Measurements from ENCODE around the gene NFKBIB.
A peak's percentile ranks its signal among the peaks of the same experiment; 100 is the strongest.
"Not testable (repeated sequence)": the region's sequence is repeated elsewhere in the genome, so short reads cannot be mapped to it uniquely, and the experiment has no call there.

NFKBIB gene, protein sequence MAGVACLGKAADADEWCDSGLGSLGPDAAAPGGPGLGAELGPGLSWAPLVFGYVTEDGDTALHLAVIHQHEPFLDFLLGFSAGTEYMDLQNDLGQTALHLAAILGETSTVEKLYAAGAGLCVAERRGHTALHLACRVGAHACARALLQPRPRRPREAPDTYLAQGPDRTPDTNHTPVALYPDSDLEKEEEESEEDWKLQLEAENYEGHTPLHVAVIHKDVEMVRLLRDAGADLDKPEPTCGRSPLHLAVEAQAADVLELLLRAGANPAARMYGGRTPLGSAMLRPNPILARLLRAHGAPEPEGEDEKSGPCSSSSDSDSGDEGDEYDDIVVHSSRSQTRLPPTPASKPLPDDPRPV

DNA sequence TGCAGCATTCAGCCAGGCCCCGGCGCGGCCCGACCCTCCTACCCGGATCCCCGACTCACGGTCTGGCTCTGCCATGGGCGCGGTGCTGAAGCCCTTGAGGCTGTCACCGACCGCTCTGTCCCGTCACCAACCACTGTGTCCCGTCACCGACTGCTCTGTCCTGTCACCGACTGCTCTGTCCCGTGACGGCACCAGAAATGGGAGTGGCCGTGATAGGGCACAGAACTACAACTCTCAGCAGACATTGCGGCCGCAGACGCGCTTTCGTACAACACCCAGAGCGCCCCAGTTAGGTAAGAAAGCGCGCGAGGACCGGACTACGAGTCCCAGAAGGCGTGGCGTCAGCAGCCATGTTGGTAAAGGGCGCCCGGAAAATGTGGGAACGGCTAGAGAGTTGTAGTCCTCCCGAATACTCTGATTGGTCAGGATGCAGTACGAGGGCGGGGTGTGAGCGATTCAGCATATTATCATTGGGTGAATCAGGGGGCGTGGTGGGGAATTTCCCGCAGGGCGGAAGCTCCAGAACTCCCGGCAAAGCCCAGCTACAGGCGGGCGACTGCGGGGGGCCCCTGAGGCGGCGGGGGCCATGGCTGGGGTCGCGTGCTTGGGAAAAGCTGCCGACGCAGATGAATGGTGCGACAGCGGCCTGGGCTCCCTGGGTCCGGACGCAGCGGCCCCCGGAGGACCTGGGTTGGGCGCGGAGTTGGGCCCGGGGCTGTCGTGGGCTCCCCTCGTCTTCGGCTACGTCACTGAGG, at the start of gene NFKBIB, which contains the start of gene SIRT2:
NFKBIB (plus strand) TSS at position 523 of the 755 bp plus-strand sequence; CDS start at position 587, 64 bp downstream.
SIRT2 (minus strand) TSS at position 172 of the 755 bp plus-strand sequence; CDS start at position 75, 97 bp downstream.
- DNase-seq = peak; percentile 99

DNA sequence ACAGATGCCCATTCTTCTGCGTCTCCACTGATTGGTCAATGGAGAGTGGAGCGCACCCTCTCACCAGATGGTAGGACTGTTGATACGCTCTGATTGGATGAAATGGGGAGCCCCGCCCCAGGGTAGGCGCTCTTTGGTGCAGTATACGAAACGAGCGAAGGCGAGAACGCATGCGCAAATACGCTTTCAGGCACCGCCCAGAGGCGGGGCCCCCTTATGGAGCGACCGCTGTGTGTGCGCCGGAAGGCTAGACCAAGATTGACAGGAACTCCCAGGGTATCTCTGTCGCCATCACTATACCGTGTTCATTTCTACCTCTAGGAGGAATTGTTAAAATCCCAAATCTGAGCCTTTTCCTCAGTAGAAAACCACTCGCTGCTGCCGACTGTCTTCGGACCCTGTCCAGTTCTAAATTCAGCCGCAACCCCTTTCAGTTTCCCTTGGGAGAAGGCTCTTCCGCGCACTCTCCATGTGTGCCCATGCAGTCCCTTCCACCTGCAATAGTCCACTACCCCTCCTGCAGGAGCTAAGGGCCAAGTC, 49.3 kb upstream of the NFKBIB start:
- no peak for DNase-seq

- no peak for DNase-seq
These were observed 48.7 kb upstream of the NFKBIB start for GRCh38 chr19:38850976-38851621.

DNA sequence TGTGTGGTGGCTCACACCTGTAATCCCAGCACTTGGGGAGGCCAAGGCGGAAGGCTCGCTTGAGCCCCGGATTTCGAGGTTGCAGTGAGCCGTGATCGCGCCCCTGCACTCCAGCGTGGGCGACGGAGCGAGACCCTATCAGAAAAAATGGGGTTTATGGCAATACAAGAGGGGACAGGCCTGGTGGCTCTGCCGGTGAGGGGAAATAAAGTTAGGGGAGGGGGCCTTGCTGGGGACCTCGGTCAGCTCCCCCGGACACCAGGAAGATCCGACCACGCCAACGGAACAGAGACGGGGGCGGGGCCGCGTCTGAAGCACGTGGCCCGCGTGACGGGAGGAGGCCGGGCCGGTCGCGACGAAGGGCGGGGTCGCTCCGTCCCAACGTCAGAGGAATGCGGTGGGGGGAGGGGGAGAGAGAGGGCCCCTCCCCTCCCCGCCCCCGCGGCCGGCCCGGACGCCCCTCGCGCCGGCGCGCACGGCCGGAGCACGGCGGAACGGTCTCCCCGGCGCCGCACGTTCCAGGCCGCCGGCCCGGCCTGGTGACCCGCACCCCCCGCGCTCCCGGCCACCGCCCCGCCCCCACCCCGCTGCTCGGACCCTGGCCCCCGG, 48.0 kb upstream of the NFKBIB start:
- DNase-seq = peak; percentile 84

DNA sequence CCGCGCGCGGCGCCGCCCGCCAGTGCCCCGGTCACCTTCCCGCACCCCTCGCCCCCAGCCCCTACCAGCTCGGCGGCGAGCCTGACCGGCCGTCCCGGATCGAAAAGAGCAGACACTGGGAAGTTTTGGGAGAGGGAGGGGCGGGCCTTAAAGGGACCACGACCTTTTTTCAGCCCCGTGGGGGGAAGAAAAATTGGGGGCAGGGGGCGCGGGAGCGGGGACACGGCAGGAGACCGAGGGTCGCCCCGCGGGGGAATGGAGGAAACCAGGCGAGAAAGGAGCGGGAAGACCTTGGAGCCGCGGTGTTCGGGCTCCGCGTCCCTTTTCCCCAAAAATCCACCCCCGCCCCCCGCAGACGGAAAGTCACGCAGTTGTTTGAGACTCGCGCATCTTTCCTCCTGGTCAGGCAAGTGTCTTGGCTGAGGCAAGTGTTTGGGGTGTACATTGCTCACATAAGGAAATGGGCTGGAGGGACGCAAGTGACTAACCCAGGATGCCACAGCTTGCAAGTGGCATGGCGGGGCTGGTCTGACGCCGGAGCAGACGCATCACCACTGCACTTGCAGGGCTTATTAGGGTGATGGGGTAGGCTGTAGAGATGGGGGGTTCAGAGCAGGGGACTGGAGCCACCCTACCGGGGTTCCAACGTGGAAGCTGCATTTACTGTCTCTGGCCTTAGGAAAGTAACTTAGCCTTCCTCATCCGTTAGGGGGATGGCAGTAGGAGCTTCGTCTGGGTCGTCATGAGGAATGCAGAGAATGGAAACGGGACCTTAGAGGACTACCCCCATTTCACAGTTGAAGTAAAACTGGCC, 47.3 kb upstream of the NFKBIB start:
- peak; percentile 54 for DNase-seq

- DNase-seq = no peak
These were observed 46.6 kb upstream of the NFKBIB start for GRCh38 chr19:38853214-38853613.

GRCh38 chr19:38854961-38855360, 44.8 kb upstream of the NFKBIB start:
- DNase-seq = not testable (repeated sequence)

DNA sequence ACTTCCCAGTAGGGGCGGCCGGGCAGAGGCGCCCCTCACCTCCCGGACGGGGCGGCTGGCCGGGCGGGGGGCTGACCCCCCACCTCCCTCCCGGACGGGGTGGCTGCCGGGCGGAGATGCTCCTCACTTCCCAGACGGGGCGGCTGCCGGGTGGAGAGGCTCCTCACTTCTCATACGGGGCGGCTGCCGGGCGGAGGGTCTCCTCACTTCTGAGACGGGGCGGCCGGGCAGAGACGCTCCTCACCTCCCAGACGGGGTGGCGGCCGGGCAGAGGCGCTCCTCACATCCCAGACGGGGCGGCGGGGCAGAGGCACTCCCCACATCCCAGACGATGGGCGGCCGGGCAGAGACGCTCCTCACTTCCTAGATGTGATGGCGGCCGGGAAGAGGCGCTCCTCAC, 44.0 kb upstream of the NFKBIB start:
- not testable (repeated sequence) for DNase-seq

DNA sequence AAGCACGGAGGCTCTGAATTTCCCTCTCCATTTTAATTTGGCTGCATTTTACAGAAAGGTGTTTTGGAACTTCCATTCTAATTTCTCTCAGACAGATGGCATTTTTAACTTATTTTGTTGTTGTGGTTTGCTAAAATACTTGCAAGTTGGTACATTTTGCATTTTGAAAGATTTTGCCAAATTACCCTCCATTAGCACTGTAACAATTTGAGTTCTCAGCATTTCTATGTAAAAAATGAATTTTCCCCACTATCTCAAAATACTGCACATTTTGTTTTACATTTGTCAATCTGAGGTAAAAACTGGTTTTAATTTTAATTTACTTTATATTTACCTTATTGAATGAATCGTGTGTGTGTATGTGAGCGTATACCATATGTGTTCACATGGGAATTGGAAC, 43.0 kb upstream of the NFKBIB start:
- DNase-seq = no peak

GRCh38 chr19:38859631-38860204, 40.1 kb upstream of the NFKBIB start:
- DNase-seq = not testable (repeated sequence)

DNA sequence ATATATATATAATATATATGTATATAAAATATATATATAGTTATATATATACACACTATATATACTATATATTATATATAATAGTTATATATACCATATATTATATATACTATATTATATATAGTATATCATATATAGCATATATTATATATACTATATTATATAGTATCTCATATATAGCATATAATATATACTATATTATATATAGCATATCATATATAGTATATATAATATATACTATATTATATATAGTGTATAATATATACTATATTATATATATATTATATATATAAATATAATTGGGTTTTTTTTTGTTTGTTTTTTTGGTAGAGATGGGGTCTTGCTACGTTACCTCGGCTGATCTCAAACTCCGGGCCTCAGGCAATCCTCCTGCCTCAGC, 38.4 kb upstream of the NFKBIB start:
- DNase-seq = no peak

DNA sequence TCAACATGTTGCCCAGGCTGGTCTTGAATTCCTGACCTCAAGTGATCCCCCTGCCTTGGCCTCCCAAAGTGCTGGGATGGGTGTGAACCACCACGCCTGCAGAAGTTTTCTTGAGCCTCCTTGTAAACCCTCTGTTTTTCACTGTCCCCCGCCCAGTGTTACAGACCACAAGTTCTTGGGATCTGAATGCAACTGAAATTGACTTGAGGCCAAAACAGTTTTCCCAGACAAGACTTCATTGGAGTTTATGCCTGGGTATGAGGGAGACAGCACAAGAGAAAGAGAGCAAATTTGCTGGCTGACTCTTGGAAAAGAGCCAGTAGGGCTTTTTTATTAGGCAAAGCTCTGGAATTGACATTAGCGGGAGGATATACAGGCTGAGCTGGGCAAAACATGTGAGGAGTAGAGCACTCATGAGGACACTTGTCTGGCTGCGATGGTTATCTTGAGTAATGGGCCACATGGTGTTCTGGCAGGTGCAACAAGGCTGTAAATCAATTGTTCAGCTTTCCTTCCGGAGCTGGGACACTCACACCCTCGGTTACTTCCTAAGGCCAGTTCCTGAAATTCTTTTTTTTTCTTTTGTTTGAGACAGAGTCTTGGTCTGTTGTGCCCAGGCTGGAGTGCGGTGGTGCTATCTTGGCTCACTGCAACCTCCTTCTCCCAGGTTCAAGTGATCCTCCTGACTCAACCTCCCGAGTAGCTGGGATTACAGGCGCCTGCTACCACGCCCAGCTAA, 37.3 kb upstream of the NFKBIB start:
- DNase-seq = no peak

GRCh38 chr19:38867171-38867780, 32.5 kb upstream of the NFKBIB start:
- no peak for DNase-seq

- DNase-seq = no peak
These were observed 31.2 kb upstream of the NFKBIB start for GRCh38 chr19:38868551-38868950.

- DNase-seq = no peak
These were observed 30.5 kb upstream of the NFKBIB start for GRCh38 chr19:38869160-38869835.

- peak; percentile 93 for DNase-seq
These were observed 29.7 kb upstream of the NFKBIB start for GRCh38 chr19:38869836-38870607.

DNA sequence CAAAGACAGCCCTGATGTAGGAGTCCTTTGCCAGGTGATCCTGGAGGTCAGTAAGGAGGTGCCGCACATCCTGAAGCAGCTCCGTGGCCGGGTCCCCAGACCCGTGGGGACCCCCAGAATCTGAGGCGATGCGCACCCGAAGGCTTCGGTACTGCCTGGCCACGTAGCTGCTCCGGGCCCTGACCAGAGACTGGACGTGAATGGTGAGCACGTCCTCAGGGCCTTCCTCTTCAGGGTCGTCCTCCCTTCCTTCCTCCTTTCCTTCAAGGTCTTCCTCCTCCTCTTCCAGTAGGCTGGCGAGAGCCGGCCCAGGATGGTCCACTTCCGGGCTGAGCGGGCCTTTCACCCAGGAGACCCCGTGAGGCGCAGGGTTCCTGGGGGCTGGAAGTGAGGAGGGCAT, 29.2 kb upstream of the NFKBIB start:
- no peak for DNase-seq

GRCh38 chr19:38873400-38873799, 26.4 kb upstream of the NFKBIB start:
- DNase-seq = not testable (repeated sequence)

All from activated effector memory CD4-positive, alpha-beta T cell treated with Interleukin-2 at 50 U/mL for 16 hours (primary cell).